ENCODE results near the gene STAM.

The STAM gene

DNA sequence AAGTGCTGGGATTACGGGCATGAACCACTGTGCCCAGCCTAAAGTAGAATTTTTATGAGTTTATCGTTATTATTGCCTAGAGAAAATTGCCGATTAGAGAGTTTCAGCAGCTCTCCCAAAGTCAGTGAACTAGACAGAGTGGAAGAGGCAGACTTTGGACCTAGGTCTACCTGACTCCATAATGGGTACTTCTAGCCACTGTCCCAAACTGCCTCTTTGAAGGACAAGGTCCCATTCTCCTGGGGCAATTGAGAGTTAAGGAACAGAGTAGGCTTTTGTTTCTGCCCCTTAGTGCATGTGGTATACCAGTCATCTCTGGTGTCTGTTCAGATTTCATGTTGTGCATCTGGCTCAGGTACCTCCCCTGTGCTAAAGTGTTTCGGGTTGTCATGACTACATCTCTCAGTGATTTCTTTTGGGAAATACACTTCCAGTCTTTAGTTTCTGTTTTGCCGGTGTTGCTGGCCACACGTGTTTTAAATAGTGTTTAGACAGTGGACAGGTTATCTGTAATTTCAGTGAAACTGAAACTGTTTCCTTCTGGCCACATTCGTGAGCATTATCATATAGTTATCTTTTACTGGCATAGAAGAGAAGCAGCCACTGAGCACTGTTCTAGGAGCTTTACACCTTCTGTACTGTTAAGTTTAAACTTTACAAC lies 112.7 kb downstream of the STAM start:
- H3K9me3 Mint-ChIP-seq, result peaks cover 9% of the 10 kb centered on the region

GRCh38 chr10:17758200-17758599 lies 114.2 kb downstream of the STAM start:
- H3K9me3 Mint-ChIP-seq, result peaks cover 10% of the 10 kb centered on the region
- H3K36me3 Mint-ChIP-seq (ENCODE audit: low read depth), result no peaks in the 10 kb centered on the region
- H3K4me1 Mint-ChIP-seq, result no peaks in the 10 kb centered on the region
- DNase-seq, result no peak
- H3K27ac Mint-ChIP-seq, result no peak overlapping the region
- TF ChIP-seq CTCF (IDR thresholded peaks at IDR 0.05), result no peak
- no peaks in the 10 kb centered on the region for H3K27me3 Mint-ChIP-seq (ENCODE audit: low read depth, poor library complexity)
- no peak overlapping the region for H3K4me3 Mint-ChIP-seq

More for the DNA sequence above, 112.7 kb downstream of the STAM start:
- Mint-ChIP-seq H3K27ac (no peak overlapping the region), H3K36me3 (ENCODE audit: low read depth) (no peaks in the 10 kb centered on the region), H3K27me3 (ENCODE audit: low read depth, poor library complexity) (no peaks in the 10 kb centered on the region), H3K4me3 (no peak overlapping the region), H3K4me1 (peaks cover 12% of the 10 kb centered on the region)
- DNase-seq, result no peak
- TF ChIP-seq CTCF (IDR thresholded peaks at IDR 0.05), result no peak

DNA sequence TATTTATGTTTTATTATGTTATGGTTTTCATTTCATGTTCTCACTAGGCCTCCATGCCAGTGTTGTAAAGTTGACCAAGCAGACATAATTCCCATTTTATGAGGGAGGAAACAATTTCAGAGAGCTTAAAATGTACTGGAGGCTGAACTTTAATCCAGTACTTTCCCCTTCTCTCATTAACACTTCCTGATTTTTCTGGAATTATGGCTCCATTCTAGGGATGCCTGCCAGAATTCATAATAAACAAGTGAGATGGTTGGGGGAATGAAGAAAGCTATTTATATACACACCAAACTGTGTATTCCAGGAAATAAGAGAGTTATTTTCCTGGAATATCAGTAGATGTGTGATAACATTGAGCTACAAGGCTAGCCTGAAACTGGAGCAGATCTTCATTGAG lies 114.9 kb downstream of the STAM start:
- DNase-seq, result no peak
- Mint-ChIP-seq H3K9me3 (peaks cover 10% of the 10 kb centered on the region), H3K4me3 (no peak overlapping the region), H3K27ac (no peak overlapping the region), H3K27me3 (ENCODE audit: low read depth, poor library complexity) (peaks cover 4% of the 10 kb centered on the region), H3K4me1 (no peaks in the 10 kb centered on the region), H3K36me3 (ENCODE audit: low read depth) (no peaks in the 10 kb centered on the region)
- no peak for TF ChIP-seq CTCF (IDR thresholded peaks at IDR 0.05)

DNA sequence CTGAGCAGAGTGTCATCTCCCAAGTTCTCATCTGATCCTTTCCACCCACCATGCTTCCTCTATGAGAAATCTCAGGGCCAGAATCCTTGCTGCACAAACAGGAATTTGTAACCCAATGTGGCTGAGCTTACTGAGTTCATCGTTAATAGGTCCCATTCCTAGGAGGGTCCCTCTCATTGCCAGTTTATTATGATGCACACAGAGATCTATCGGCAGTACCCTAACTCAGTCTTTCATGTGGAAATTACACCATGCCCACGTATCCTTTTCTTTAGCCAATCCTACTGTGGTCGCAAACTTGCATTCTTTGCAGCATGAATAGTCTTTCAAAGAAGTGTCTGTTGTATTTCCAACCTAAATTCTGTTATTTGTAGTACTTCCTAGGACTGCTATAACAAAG lies 120.2 kb downstream of the STAM start:
- Mint-ChIP-seq H3K36me3 (ENCODE audit: low read depth) (no peaks in the 10 kb centered on the region), H3K4me1 (no peaks in the 10 kb centered on the region), H3K27ac (no peak overlapping the region), H3K9me3 (peaks cover 21% of the 10 kb centered on the region), H3K4me3 (no peak overlapping the region), H3K27me3 (ENCODE audit: low read depth, poor library complexity) (peaks cover 4% of the 10 kb centered on the region)
- no peak for TF ChIP-seq CTCF (IDR thresholded peaks at IDR 0.05)
- no peak for DNase-seq

DNA sequence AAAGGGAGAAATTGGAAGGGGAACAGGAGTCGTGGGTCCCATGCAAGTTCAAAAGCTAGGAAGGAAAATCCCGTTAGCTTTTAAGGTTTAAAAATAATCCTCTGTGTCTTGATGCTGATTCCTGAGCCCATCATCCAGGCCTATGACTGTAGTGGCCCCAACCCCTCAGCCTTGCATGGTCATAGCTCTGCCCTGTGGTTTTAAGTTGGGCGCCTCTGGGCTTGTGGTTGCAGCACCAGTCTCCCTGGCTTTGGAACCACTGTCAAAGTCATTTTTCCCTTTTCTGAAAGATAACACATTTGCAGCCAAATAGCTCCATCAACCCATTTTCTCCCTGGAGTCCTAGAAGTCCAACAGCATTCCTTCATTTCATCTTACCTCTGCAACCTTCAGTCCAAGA lies 121.7 kb downstream of the STAM start:
- H3K4me3 Mint-ChIP-seq, result no peak overlapping the region
- H3K9me3 Mint-ChIP-seq, result peaks cover 17% of the 10 kb centered on the region
- DNase-seq, result no peak
- no peak overlapping the region for H3K27ac Mint-ChIP-seq
- H3K36me3 Mint-ChIP-seq (ENCODE audit: low read depth), result no peaks in the 10 kb centered on the region
- peaks cover 4% of the 10 kb centered on the region for H3K27me3 Mint-ChIP-seq (ENCODE audit: low read depth, poor library complexity)
- H3K4me1 Mint-ChIP-seq, result no peaks in the 10 kb centered on the region
- no peak for TF ChIP-seq CTCF (IDR thresholded peaks at IDR 0.05)

All from nephron progenitor cell (in vitro differentiated cells).